ENCODE measurements around the gene ANGPTL8. TPM values are rescaled to one million over a fixed set of nuclear protein-coding genes. Genes with fewer than 3 reads are reported as not detected.

ANGPTL8 gene
- total and polyA plus RNA-seq, 7 experiments from 2014 or later: not detected

- intact Hi-C loops (cut with micrococcal nuclease): no loop called here
- no peak overlapping the region for H3K4me3 Mint-ChIP-seq
- no peak overlapping the region for H3K27ac ChIP-seq (ENCODE audit: low read depth, low read length)
- no peaks in the 10 kb centered on the region for H3K36me3 ChIP-seq (ENCODE audit: control insufficient read depth in 2 of 3, insufficient read depth in 3 of 3, low read length in 3 of 3)
- H3K36me3 Mint-ChIP-seq: no peaks in the 10 kb centered on the region
- ChIA-PET CTCF (no interaction called here), POLR2A (no interaction called here)
- H3K4me3 ChIP-seq (ENCODE audit: low read length): no peak overlapping the region
- no peak overlapping the region for H3K27ac Mint-ChIP-seq
- no peaks in the 10 kb centered on the region for H3K27me3 ChIP-seq (ENCODE audit: control insufficient read depth in 2 of 2, insufficient read depth in 2 of 2, low read length in 2 of 2)
- peaks cover 4 to 7% (median 5%) of the 10 kb centered on the region in 7 donors for H3K4me1 Mint-ChIP-seq
- ATAC-seq (no peak), DNase-seq (no peak)
- peaks cover 0 to 25% (median 6%) of the 10 kb centered on the region in 5 donors for H3K27me3 Mint-ChIP-seq
- no peaks in the 10 kb centered on the region for H3K9me3 ChIP-seq (ENCODE audit: control insufficient read depth in 2 of 3, low read length in 3 of 3)
- no peaks in the 10 kb centered on the region for H3K4me1 ChIP-seq (ENCODE audit: control insufficient read depth in 2 of 2, insufficient read depth in 2 of 2, low read length in 2 of 2)
- no peaks in the 10 kb centered on the region for H3K9me3 Mint-ChIP-seq
These were observed 8.0 kb downstream of the ANGPTL8 start for GRCh38 chr19:11247391-11247790.

GRCh38 chr19:11247934-11248333 lies 8.5 kb downstream of the ANGPTL8 start:
- Mint-ChIP-seq H3K4me1 (peaks cover 4 to 7% (median 5%) of the 10 kb centered on the region in 7 donors), H3K9me3 (no peaks in the 10 kb centered on the region), H3K27me3 (peaks cover 0 to 19% (median 6%) of the 10 kb centered on the region in 5 donors), H3K27ac (no peak overlapping the region), H3K4me3 (no peak overlapping the region), H3K36me3 (no peaks in the 10 kb centered on the region)
- Histone ChIP-seq H3K4me1 (ENCODE audit: control insufficient read depth in 2 of 2, insufficient read depth in 2 of 2, low read length in 2 of 2) (no peaks in the 10 kb centered on the region), H3K27ac (ENCODE audit: low read depth, low read length) (no peak overlapping the region), H3K9me3 (ENCODE audit: control insufficient read depth in 2 of 3, low read length in 3 of 3) (no peaks in the 10 kb centered on the region), H3K4me3 (ENCODE audit: low read length) (no peak overlapping the region), H3K36me3 (ENCODE audit: control insufficient read depth in 2 of 3, insufficient read depth in 3 of 3, low read length in 3 of 3) (no peaks in the 10 kb centered on the region), H3K27me3 (ENCODE audit: control insufficient read depth in 2 of 2, insufficient read depth in 2 of 2, low read length in 2 of 2) (no peaks in the 10 kb centered on the region)
- intact Hi-C loops (cut with micrococcal nuclease): no loop called here
- DNase-seq: no peak
- no peak for ATAC-seq
- ChIA-PET CTCF (no interaction called here), POLR2A (no interaction called here)

GRCh38 chr19:11248852-11249251 lies 9.4 kb downstream of the ANGPTL8 start:
- peaks cover 0 to 3% (median 1%) of the 10 kb centered on the region in 7 donors for H3K4me1 Mint-ChIP-seq
- DNase-seq (no peak), ATAC-seq (no peak)
- H3K4me1 ChIP-seq (ENCODE audit: control insufficient read depth in 2 of 2, insufficient read depth in 2 of 2, low read length in 2 of 2): no peaks in the 10 kb centered on the region
- POLR2A ChIA-PET: no interaction called here
- no peak overlapping the region for H3K27ac ChIP-seq (ENCODE audit: low read depth, low read length)
- CTCF ChIA-PET: no interaction called here
- no peaks in the 10 kb centered on the region for H3K36me3 ChIP-seq (ENCODE audit: control insufficient read depth in 2 of 3, insufficient read depth in 3 of 3, low read length in 3 of 3)
- H3K27ac Mint-ChIP-seq: no peak overlapping the region
- H3K36me3 Mint-ChIP-seq: no peaks in the 10 kb centered on the region
- no peaks in the 10 kb centered on the region for H3K9me3 Mint-ChIP-seq
- H3K27me3 Mint-ChIP-seq: peaks cover 0 to 16% (median 6%) of the 10 kb centered on the region in 5 donors
- H3K4me3 Mint-ChIP-seq: no peak overlapping the region
- H3K4me3 ChIP-seq (ENCODE audit: low read length): no peak overlapping the region
- no peaks in the 10 kb centered on the region for H3K27me3 ChIP-seq (ENCODE audit: control insufficient read depth in 2 of 2, insufficient read depth in 2 of 2, low read length in 2 of 2)
- no peaks in the 10 kb centered on the region for H3K9me3 ChIP-seq (ENCODE audit: control insufficient read depth in 2 of 3, low read length in 3 of 3)
- intact Hi-C loops (cut with micrococcal nuclease): no loop called here

- Mint-ChIP-seq H3K4me3 (no peak overlapping the region), H3K36me3 (no peaks in the 10 kb centered on the region), H3K9me3 (no peaks in the 10 kb centered on the region), H3K27me3 (peaks cover 0 to 9% (median 6%) of the 10 kb centered on the region in 5 donors), H3K27ac (no peak overlapping the region), H3K4me1 (no peaks in the 10 kb centered on the region)
- no peak overlapping the region for H3K27ac ChIP-seq (ENCODE audit: low read depth, low read length)
- intact Hi-C loops (cut with micrococcal nuclease): no loop called here
- no peaks in the 10 kb centered on the region for H3K36me3 ChIP-seq (ENCODE audit: control insufficient read depth in 2 of 3, insufficient read depth in 3 of 3, low read length in 3 of 3)
- ChIA-PET POLR2A (no interaction called here), CTCF (no interaction called here)
- ATAC-seq (no peak), DNase-seq (no peak)
- H3K9me3 ChIP-seq (ENCODE audit: control insufficient read depth in 2 of 3, low read length in 3 of 3): no peaks in the 10 kb centered on the region
- no peaks in the 10 kb centered on the region for H3K4me1 ChIP-seq (ENCODE audit: control insufficient read depth in 2 of 2, insufficient read depth in 2 of 2, low read length in 2 of 2)
- H3K4me3 ChIP-seq (ENCODE audit: low read length): no peak overlapping the region
- H3K27me3 ChIP-seq (ENCODE audit: control insufficient read depth in 2 of 2, insufficient read depth in 2 of 2, low read length in 2 of 2): no peaks in the 10 kb centered on the region
These were observed 11.8 kb downstream of the ANGPTL8 start for GRCh38 chr19:11251217-11251616.

- H3K27ac ChIP-seq (ENCODE audit: low read depth, low read length): no peak overlapping the region
- H3K9me3 ChIP-seq (ENCODE audit: control insufficient read depth in 2 of 3, low read length in 3 of 3): no peaks in the 10 kb centered on the region
- no peaks in the 10 kb centered on the region for H3K36me3 ChIP-seq (ENCODE audit: control insufficient read depth in 2 of 3, insufficient read depth in 3 of 3, low read length in 3 of 3)
- H3K4me3 ChIP-seq (ENCODE audit: low read length): no peak overlapping the region
- peaks cover 0 to 5% (median 2%) of the 10 kb centered on the region in 5 donors for H3K27me3 Mint-ChIP-seq
- no peaks in the 10 kb centered on the region for H3K9me3 Mint-ChIP-seq
- intact Hi-C loops (cut with micrococcal nuclease): no loop called here
- DNase-seq (no peak), ATAC-seq (no peak)
- no peak overlapping the region for H3K4me3 Mint-ChIP-seq
- H3K36me3 Mint-ChIP-seq: no peaks in the 10 kb centered on the region
- CTCF ChIA-PET: no interaction called here
- no peak overlapping the region for H3K27ac Mint-ChIP-seq
- H3K4me1 ChIP-seq (ENCODE audit: control insufficient read depth in 2 of 2, insufficient read depth in 2 of 2, low read length in 2 of 2): no peaks in the 10 kb centered on the region
- no peaks in the 10 kb centered on the region for H3K27me3 ChIP-seq (ENCODE audit: control insufficient read depth in 2 of 2, insufficient read depth in 2 of 2, low read length in 2 of 2)
- POLR2A ChIA-PET: no interaction called here
- H3K4me1 Mint-ChIP-seq: no peaks in the 10 kb centered on the region
These were observed 12.4 kb downstream of the ANGPTL8 start for GRCh38 chr19:11251650-11252314.

- no peak overlapping the region for H3K27ac Mint-ChIP-seq
- H3K36me3 Mint-ChIP-seq: no peaks in the 10 kb centered on the region
- H3K9me3 ChIP-seq (ENCODE audit: control insufficient read depth in 2 of 3, low read length in 3 of 3): no peaks in the 10 kb centered on the region
- no peak for ATAC-seq
- no peak overlapping the region for H3K4me3 Mint-ChIP-seq
- H3K4me1 ChIP-seq (ENCODE audit: control insufficient read depth in 2 of 2, insufficient read depth in 2 of 2, low read length in 2 of 2): no peaks in the 10 kb centered on the region
- POLR2A ChIA-PET: no interaction called here
- CTCF ChIA-PET: no interaction called here
- peaks cover 0 to 6% (median 0%) of the 10 kb centered on the region in 5 donors for H3K27me3 Mint-ChIP-seq
- no peaks in the 10 kb centered on the region for H3K27me3 ChIP-seq (ENCODE audit: control insufficient read depth in 2 of 2, insufficient read depth in 2 of 2, low read length in 2 of 2)
- no peaks in the 10 kb centered on the region for H3K4me1 Mint-ChIP-seq
- no peak for DNase-seq
- no peaks in the 10 kb centered on the region for H3K36me3 ChIP-seq (ENCODE audit: control insufficient read depth in 2 of 3, insufficient read depth in 3 of 3, low read length in 3 of 3)
- H3K4me3 ChIP-seq (ENCODE audit: low read length): no peak overlapping the region
- intact Hi-C loops (cut with micrococcal nuclease): no loop called here
- no peak overlapping the region for H3K27ac ChIP-seq (ENCODE audit: low read depth, low read length)
- no peaks in the 10 kb centered on the region for H3K9me3 Mint-ChIP-seq
These were observed 13.4 kb downstream of the ANGPTL8 start for GRCh38 chr19:11252665-11253355.

GRCh38 chr19:11254666-11255065 lies 15.2 kb downstream of the ANGPTL8 start:
- Histone ChIP-seq H3K9me3 (ENCODE audit: control insufficient read depth in 2 of 3, low read length in 3 of 3) (no peaks in the 10 kb centered on the region), H3K4me1 (ENCODE audit: control insufficient read depth in 2 of 2, insufficient read depth in 2 of 2, low read length in 2 of 2) (no peaks in the 10 kb centered on the region), H3K27me3 (ENCODE audit: control insufficient read depth in 2 of 2, insufficient read depth in 2 of 2, low read length in 2 of 2) (no peaks in the 10 kb centered on the region), H3K27ac (ENCODE audit: low read depth, low read length) (no peak overlapping the region), H3K4me3 (ENCODE audit: low read length) (no peak overlapping the region), H3K36me3 (ENCODE audit: control insufficient read depth in 2 of 3, insufficient read depth in 3 of 3, low read length in 3 of 3) (no peaks in the 10 kb centered on the region)
- ATAC-seq (no peak), DNase-seq (no peak)
- no peaks in the 10 kb centered on the region for H3K4me1 Mint-ChIP-seq
- H3K27ac Mint-ChIP-seq: no peak overlapping the region
- H3K4me3 Mint-ChIP-seq: no peak overlapping the region
- CTCF ChIA-PET: no interaction called here
- POLR2A ChIA-PET: no interaction called here
- no peaks in the 10 kb centered on the region for H3K36me3 Mint-ChIP-seq
- peaks cover 0 to 14% (median 0%) of the 10 kb centered on the region in 5 donors for H3K27me3 Mint-ChIP-seq
- intact Hi-C loops (cut with micrococcal nuclease): no loop called here
- H3K9me3 Mint-ChIP-seq: no peaks in the 10 kb centered on the region
